ENCODE data around the gene ZNF594. TPM values are rescaled to one million over a fixed set of nuclear protein-coding genes. Genes with fewer than 3 reads are reported as not detected.

ZNF594 gene
- total RNA-seq, 1 experiment from 2014 or later: 1.7 TPM

DNA sequence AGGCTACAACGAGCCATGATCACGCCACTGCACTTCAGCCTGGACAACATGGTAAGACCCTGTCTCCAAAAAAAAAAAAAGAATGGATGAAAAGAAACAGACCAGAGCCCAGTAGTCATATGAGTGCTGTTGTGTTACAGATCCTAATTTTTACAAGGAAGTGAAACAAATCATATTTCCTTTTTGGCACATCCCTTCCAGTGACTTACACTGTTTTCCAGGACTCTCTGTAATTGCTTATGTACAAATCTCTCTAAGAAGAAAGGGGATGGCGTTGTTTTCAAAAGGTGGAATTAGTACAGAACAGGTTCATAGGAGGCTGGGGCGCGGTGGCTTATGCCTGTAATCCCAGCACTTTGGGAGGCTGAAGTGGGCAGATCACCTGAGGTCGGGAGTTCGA lies 19.8 kb upstream of the ZNF594 start:
- H2AFZ ChIP-seq (ENCODE audit: low read length): no peak overlapping the region
- ChIA-PET POLR2A (ENCODE audit: unreplicated experiment) (no interaction called here), CTCF (no interaction called here)
- intact Hi-C loops (cut with micrococcal nuclease): no loop called here
- H3K9ac ChIP-seq (ENCODE audit: low read length): no peak overlapping the region
- no peak overlapping the region for H3K27ac ChIP-seq (ENCODE audit: low read length)
- H3K9me3 ChIP-seq (ENCODE audit: low read length): no peaks in the 10 kb centered on the region
- DNase-seq (no peak), ATAC-seq (no peak)
- H3F3A ChIP-seq (ENCODE audit: low read length, unreplicated experiment): no peaks in the 10 kb centered on the region
- H3K4me1 ChIP-seq (ENCODE audit: insufficient read depth, low read length): no peaks in the 10 kb centered on the region
- no peaks in the 10 kb centered on the region for H3K36me3 ChIP-seq (ENCODE audit: low read depth, low read length)
- H4K20me1 ChIP-seq (ENCODE audit: low read length): no peaks in the 10 kb centered on the region
- H3K4me2 ChIP-seq (ENCODE audit: low read length): no peak overlapping the region
- no peaks in the 10 kb centered on the region for H3K27me3 ChIP-seq (ENCODE audit: low read length)
- no peaks in the 10 kb centered on the region for H3K79me2 ChIP-seq (ENCODE audit: low read length)
- no TSS peak for BruUV-seq (replicated peaks)
- TF ChIP-seq EZH2 (IDR thresholded peaks at IDR 0.05; ENCODE audit: low read length, unreplicated experiment): no peak
- TF ChIP-seq, protein P1, sequence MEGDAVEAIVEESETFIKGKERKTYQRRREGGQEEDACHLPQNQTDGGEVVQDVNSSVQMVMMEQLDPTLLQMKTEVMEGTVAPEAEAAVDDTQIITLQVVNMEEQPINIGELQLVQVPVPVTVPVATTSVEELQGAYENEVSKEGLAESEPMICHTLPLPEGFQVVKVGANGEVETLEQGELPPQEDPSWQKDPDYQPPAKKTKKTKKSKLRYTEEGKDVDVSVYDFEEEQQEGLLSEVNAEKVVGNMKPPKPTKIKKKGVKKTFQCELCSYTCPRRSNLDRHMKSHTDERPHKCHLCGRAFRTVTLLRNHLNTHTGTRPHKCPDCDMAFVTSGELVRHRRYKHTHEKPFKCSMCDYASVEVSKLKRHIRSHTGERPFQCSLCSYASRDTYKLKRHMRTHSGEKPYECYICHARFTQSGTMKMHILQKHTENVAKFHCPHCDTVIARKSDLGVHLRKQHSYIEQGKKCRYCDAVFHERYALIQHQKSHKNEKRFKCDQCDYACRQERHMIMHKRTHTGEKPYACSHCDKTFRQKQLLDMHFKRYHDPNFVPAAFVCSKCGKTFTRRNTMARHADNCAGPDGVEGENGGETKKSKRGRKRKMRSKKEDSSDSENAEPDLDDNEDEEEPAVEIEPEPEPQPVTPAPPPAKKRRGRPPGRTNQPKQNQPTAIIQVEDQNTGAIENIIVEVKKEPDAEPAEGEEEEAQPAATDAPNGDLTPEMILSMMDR (conservative IDR thresholded peaks at IDR 0.05; ENCODE audit: low read depth, low read length): no peak
- no peaks in the 10 kb centered on the region for H3K9me2 ChIP-seq (replicated peaks; ENCODE audit: low read length)
- H3K4me3 ChIP-seq (ENCODE audit: low read length): no peak overlapping the region

DNA sequence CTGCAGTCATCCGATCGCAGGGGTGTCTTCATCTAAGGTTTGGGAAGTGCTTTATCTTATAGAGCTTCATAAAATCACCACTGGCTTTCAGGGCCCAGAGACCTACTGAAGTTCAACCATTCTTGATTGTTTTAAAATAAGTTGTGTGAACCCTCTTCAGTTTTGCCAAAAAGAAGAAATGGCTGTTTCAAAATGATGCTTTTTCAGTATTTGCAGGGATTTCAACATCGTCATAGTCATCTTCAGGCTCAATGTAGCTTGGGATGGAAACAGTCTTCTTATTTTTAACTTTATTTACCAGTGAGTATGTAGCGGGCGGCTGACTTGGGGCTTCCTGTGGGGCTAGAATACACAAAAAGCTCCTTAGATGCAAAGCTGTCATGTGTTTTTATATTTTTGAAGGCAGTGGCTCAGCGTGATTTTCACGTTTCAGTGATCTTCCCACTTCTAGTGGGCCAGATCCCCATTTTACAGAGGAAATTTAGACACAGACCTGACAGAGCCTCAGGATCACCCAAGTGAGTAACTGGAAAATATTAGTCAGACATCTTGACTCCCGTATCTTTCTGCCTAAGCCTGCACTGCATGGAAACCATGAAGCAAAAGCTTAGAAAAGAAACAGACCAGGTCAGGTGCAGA lies 19.1 kb upstream of the ZNF594 start:
- ATAC-seq (no peak), DNase-seq (no peak)
- ChIA-PET CTCF (no interaction called here), POLR2A (ENCODE audit: unreplicated experiment) (no interaction called here)
- Histone ChIP-seq H3K9me2 (replicated peaks; ENCODE audit: low read length) (no peaks in the 10 kb centered on the region), H3K27ac (ENCODE audit: low read length) (no peak overlapping the region), H3K9ac (ENCODE audit: low read length) (no peak overlapping the region), H3K9me3 (ENCODE audit: low read length) (no peaks in the 10 kb centered on the region), H2AFZ (ENCODE audit: low read length) (no peak overlapping the region), H3K27me3 (ENCODE audit: low read length) (no peaks in the 10 kb centered on the region), H3K4me1 (ENCODE audit: insufficient read depth, low read length) (no peaks in the 10 kb centered on the region), H4K20me1 (ENCODE audit: low read length) (no peaks in the 10 kb centered on the region), H3F3A (ENCODE audit: low read length, unreplicated experiment) (no peaks in the 10 kb centered on the region), H3K36me3 (ENCODE audit: low read depth, low read length) (no peaks in the 10 kb centered on the region), H3K4me2 (ENCODE audit: low read length) (no peak overlapping the region), H3K4me3 (ENCODE audit: low read length) (no peak overlapping the region), H3K79me2 (ENCODE audit: low read length) (no peaks in the 10 kb centered on the region)
- no TSS peak for BruUV-seq (replicated peaks)
- intact Hi-C loops (cut with micrococcal nuclease): no loop called here
- TF ChIP-seq EZH2phosphoT487 (IDR thresholded peaks at IDR 0.05; ENCODE audit: borderline replicate concordance, low read length): no peak
- no peak for TF ChIP-seq EZH2 (IDR thresholded peaks at IDR 0.05; ENCODE audit: low read length, unreplicated experiment)
- TF ChIP-seq, protein P1 (conservative IDR thresholded peaks at IDR 0.05; ENCODE audit: low read depth, low read length): no peak

DNA sequence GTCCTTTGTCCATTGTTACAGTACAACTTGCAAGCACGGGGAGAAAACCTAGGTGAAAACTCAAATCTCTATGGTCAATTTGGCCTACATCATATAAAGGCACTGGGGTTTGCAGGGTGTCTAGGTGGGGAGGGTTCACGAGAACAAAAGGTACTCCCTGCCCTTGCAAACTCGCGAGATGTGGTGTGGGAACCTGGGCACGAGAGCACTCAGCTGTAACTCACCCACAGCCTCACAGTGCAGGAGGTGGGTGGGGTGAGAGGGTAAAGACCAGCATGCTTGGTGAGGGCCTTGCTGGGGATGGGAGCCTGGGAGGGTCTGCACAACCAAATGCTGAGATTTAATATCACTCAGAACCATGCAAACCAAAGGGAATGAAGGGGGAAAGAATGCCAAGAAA lies 18.4 kb upstream of the ZNF594 start:
- TF ChIP-seq, protein P1 (conservative IDR thresholded peaks at IDR 0.05; ENCODE audit: low read depth, low read length): no peak
- TF ChIP-seq EZH2 (IDR thresholded peaks at IDR 0.05; ENCODE audit: low read length, unreplicated experiment) (no peak), EZH2phosphoT487 (IDR thresholded peaks at IDR 0.05; ENCODE audit: borderline replicate concordance, low read length) (no peak)
- no peak overlapping the region for H3K9ac ChIP-seq (ENCODE audit: low read length)
- no peak overlapping the region for H3K4me2 ChIP-seq (ENCODE audit: low read length)
- H3K27ac ChIP-seq (ENCODE audit: low read length): no peak overlapping the region
- no peak overlapping the region for H3K4me3 ChIP-seq (ENCODE audit: low read length)
- no peaks in the 10 kb centered on the region for H3K9me3 ChIP-seq (ENCODE audit: low read length)
- H4K20me1 ChIP-seq (ENCODE audit: low read length): no peaks in the 10 kb centered on the region
- ChIA-PET CTCF (no interaction called here), POLR2A (ENCODE audit: unreplicated experiment) (no interaction called here)
- no peaks in the 10 kb centered on the region for H3F3A ChIP-seq (ENCODE audit: low read length, unreplicated experiment)
- H3K36me3 ChIP-seq (ENCODE audit: low read depth, low read length): no peaks in the 10 kb centered on the region
- DNase-seq (no peak), ATAC-seq (no peak)
- H3K27me3 ChIP-seq (ENCODE audit: low read length): no peaks in the 10 kb centered on the region
- no TSS peak for BruUV-seq (replicated peaks)
- H3K9me2 ChIP-seq (replicated peaks; ENCODE audit: low read length): no peaks in the 10 kb centered on the region
- H3K4me1 ChIP-seq (ENCODE audit: insufficient read depth, low read length): no peaks in the 10 kb centered on the region
- H2AFZ ChIP-seq (ENCODE audit: low read length): no peak overlapping the region
- intact Hi-C loops (cut with micrococcal nuclease): no loop called here
- H3K79me2 ChIP-seq (ENCODE audit: low read length): no peaks in the 10 kb centered on the region
